HCT116 (cell line): ENCODE measurements around the gene ATP6V0B. TPM values are rescaled to one million over a fixed set of nuclear protein-coding genes. Genes with fewer than 3 reads are reported as not detected.

Source experiments
- ATAC-seq: fragments of 200-7000 bp; cut with Tn5 transposase; 2 replicates; pipeline ENCODE4 v1.9.1; 2020; ENCODE audit warnings: mild to moderate bottlenecking, moderate library complexity
- BruUV-seq: library from RNA; stranded (reverse); fragments of 400-500 nt; replicated peaks from 2 replicates; lab custom pipeline; 2021; lab: Mats Ljungman, UMichigan
- CTCF ChIA-PET: fragments of 300-600 bp; sonication (Branson Sonifier 250); formaldehyde crosslinking; loops from one replicate; lab custom pipeline; 2021; ENCODE audit warnings: antibody characterized with exemption; lab: Charles Lee
- POLR2A ChIA-PET: fragments of 300-600, 350-600 bp; sonication (Branson Sonifier 250); formaldehyde crosslinking; loops from one replicate; lab custom pipeline; 2021; ENCODE audit warnings: antibody characterized with exemption; lab: Charles Lee
- RAD21 ChIA-PET, 2 experiments: fragments of 300-600 bp; sonication (Branson Sonifier 250); formaldehyde crosslinking; loops; one replicate each; lab custom pipeline; 2023; ENCODE audit warnings: low total read pairs in 2 of 2; ENCODE audit not compliant: uncharacterized antibody in 2 of 2, unreplicated experiment in 2 of 2, low non-redundant PET in 1 of 2; lab: Charles Lee
- DNase-seq: peaks from one replicate; pipeline ENCODE4 v3.0.0-alpha.2; 2010; ENCODE audit warnings: low read depth, low spot score
- H2AFZ ChIP-seq: fragments of 200-600 bp; shearing (Covaris generic), sonication (generic); 2 replicates; pipeline ENCODE4 v1.6.1; 2017; ENCODE audit warnings: low read depth, mixed run types, mixed read lengths, antibody characterized with exemption, low read length; ENCODE audit not compliant: poor library complexity, severe bottlenecking
- H3K27ac ChIP-seq: 2 replicates; pipeline ENCODE4 v1.5.1; 2012; ENCODE audit warnings: low read depth, low read length
- H3K27me3 ChIP-seq: fragments of 200-600 bp; sonication (generic); 2 replicates; pipeline ENCODE4 v1.6.1; 2016; ENCODE audit warnings: mixed run types, low read length, mixed read lengths; ENCODE audit not compliant: insufficient read depth
- H3K36me3 ChIP-seq, 2 experiments: fragments of 200-500 bp in 1 of 2; fragments of 200-600 bp in 1 of 2; sonication (Bioruptor generic) in 1 of 2; sonication (generic) in 1 of 2; 2 replicates each; pipeline versions ENCODE4 v1.5.1 to v1.6.1; 2014 to 2016; ENCODE audit warnings: low read length in 2 of 2, inconsistent platforms in 1 of 2, mixed read lengths in 1 of 2, mixed run types in 1 of 2; ENCODE audit not compliant: insufficient read depth in 2 of 2, control insufficient read depth in 1 of 2
- H3K4me1 ChIP-seq, 2 experiments: fragments of 200-600 bp in 1 of 2; sonication (generic) in 1 of 2; 2 replicates each; pipeline versions ENCODE4 v1.5.1 to v1.6.1; 2012 to 2017; ENCODE audit warnings: low read length in 2 of 2, inconsistent platforms in 1 of 2, mild to moderate bottlenecking in 1 of 2, mixed read lengths in 1 of 2, mixed run types in 1 of 2, moderate library complexity in 1 of 2; ENCODE audit not compliant: insufficient read depth in 2 of 2, control insufficient read depth in 1 of 2
- H3K4me2 ChIP-seq: fragments of 200-600 bp; sonication (generic); 2 replicates; pipeline ENCODE4 v1.6.1; 2017; ENCODE audit warnings: mixed run types, low read length, mixed read lengths
- H3K4me3 ChIP-seq, 2 experiments: fragments of 200-600 bp in 1 of 2; sonication (generic) in 1 of 2; replicated peaks in 1 of 2; 2 replicates each; pipeline ENCODE4 v1.5.1; 2011 to 2016; ENCODE audit warnings: low read length in 2 of 2, control low read depth in 1 of 2, low read depth in 1 of 2, mild to moderate bottlenecking in 1 of 2, mixed read lengths in 1 of 2, mixed run types in 1 of 2
- H3K79me2 ChIP-seq: fragments of 200-600 bp; sonication (generic); 2 replicates; pipeline ENCODE4 v1.6.1; 2017; ENCODE audit warnings: mild to moderate bottlenecking, mixed run types, low read length, moderate library complexity, mixed read lengths; ENCODE audit not compliant: insufficient read depth
- H3K9ac ChIP-seq: fragments of 200-600 bp; sonication (generic); 2 replicates; pipeline ENCODE4 v1.6.1; 2016; ENCODE audit warnings: low read length, mixed read lengths
- H3K9me2 ChIP-seq: fragments of 200-600 bp; sonication (generic), shearing (Covaris generic); 2 replicates; pipeline ENCODE4 v1.6.1; 2017; ENCODE audit warnings: mixed run types, mild to moderate bottlenecking, moderate library complexity; ENCODE audit not compliant: insufficient read depth
- H3K9me3 ChIP-seq, 2 experiments: fragments of 200-500 bp in 1 of 2; fragments of 200-600 bp in 1 of 2; sonication (Bioruptor generic) in 1 of 2; sonication (generic) in 1 of 2; 2 replicates each; pipeline ENCODE4 v1.6.1; 2014 to 2017; ENCODE audit warnings: low read length in 2 of 2, mixed read lengths in 2 of 2, inconsistent platforms in 1 of 2, low read depth in 1 of 2, mild to moderate bottlenecking in 1 of 2, mixed run types in 1 of 2, moderate library complexity in 1 of 2; ENCODE audit not compliant: control insufficient read depth in 1 of 2, insufficient read depth in 1 of 2
- H4K20me1 ChIP-seq: fragments of 200-600 bp; sonication (generic), shearing (Covaris generic); 2 replicates; pipeline ENCODE4 v1.6.1; 2017; ENCODE audit warnings: mixed run types, mild to moderate bottlenecking, moderate library complexity; ENCODE audit not compliant: insufficient read depth
- CBX3 ChIP-seq: IDR thresholded peaks from 2 replicates; pipeline ENCODE4 v1.6.1; 2012; ENCODE audit warnings: low read depth
- CTCF ChIP-seq, 3 experiments: fragments of 200-600 bp in 1 of 3; sonication (generic) in 1 of 3; IDR thresholded peaks in 2 of 3; conservative IDR thresholded peaks in 1 of 3; 2 replicates each; pipeline ENCODE4 v1.5.1; 2012 to 2017; ENCODE audit warnings: low read depth in 2 of 3, low read length in 2 of 3, antibody characterized with exemption in 1 of 3, borderline replicate concordance in 1 of 3, control low read depth in 1 of 3, mild to moderate bottlenecking in 1 of 3, mixed read lengths in 1 of 3, mixed run types in 1 of 3, moderate library complexity in 1 of 3; ENCODE audit not compliant: insufficient read depth in 1 of 3
- ELF1 ChIP-seq: IDR thresholded peaks from 2 replicates; pipeline ENCODE4 v1.6.1; 2012; ENCODE audit warnings: low read depth, borderline replicate concordance
- EZH2 ChIP-seq: fragments of 200-600 bp; sonication (generic); IDR thresholded peaks from 2 replicates; pipeline ENCODE4 v1.6.1; 2017; ENCODE audit warnings: antibody characterized with exemption, mixed run types
- EZH2phosphoT487 ChIP-seq: fragments of 200-600 bp; IDR thresholded peaks from 2 replicates; pipeline ENCODE4 v1.6.1; 2018; ENCODE audit warnings: antibody characterized with exemption, borderline replicate concordance
- FOSL1 ChIP-seq: IDR thresholded peaks from 2 replicates; pipeline ENCODE4 v1.6.1; 2012; ENCODE audit warnings: low read depth
- JUND ChIP-seq: IDR thresholded peaks from 2 replicates; pipeline ENCODE4 v1.6.1; 2012
- MAX ChIP-seq: IDR thresholded peaks from 2 replicates; pipeline ENCODE4 v1.6.1; 2012
- POLR2A ChIP-seq: IDR thresholded peaks from 2 replicates; pipeline ENCODE4 v1.7.0; 2011; ENCODE audit warnings: borderline replicate concordance; ENCODE audit not compliant: insufficient read depth, insufficient read length; ENCODE audit errors: extremely low read depth
- RAD21 ChIP-seq: IDR thresholded peaks from 2 replicates; pipeline ENCODE4 v1.6.1; 2012; ENCODE audit warnings: low read depth, mild to moderate bottlenecking
- SIN3A ChIP-seq: IDR thresholded peaks from 2 replicates; pipeline ENCODE4 v1.6.1; 2012; ENCODE audit warnings: low read depth
- SP1 ChIP-seq: IDR thresholded peaks from 2 replicates; pipeline ENCODE4 v1.6.1; 2012; ENCODE audit warnings: low read depth
- SRF ChIP-seq: IDR thresholded peaks from 2 replicates; pipeline ENCODE4 v1.6.1; 2012; ENCODE audit warnings: low read depth
- TCF7L2 ChIP-seq: IDR thresholded peaks from 2 replicates; pipeline ENCODE4 v1.7.0; 2011; ENCODE audit warnings: borderline replicate concordance, inconsistent platforms; ENCODE audit not compliant: insufficient read depth, insufficient read length; ENCODE audit errors: extremely low read depth
- ZNF274 ChIP-seq: fragments of 200-500 bp; sonication (Bioruptor generic); IDR thresholded peaks from 2 replicates; pipeline ENCODE4 v1.6.1; 2014; ENCODE audit warnings: mild to moderate bottlenecking, low read depth, low read length, inconsistent platforms
- intact Hi-C: fragments of 100-400 bp; cut with micrococcal nuclease; formaldehyde crosslinking; loops from 2 replicates; pipeline ENCODE4 v1.10.0; 2022
- total RNA-seq: library from RNA; stranded (reverse); gene quantifications from one replicate; pipeline ENCODE4 v1.2.1, GENCODE V29; 2021; ENCODE audit not compliant: unreplicated experiment

Gene ATP6V0B
- total RNA-seq, 1 experiment from 2014 or later = 122 TPM

GRCh38 chr1:43976890-43977289, 2.1 kb downstream of the ATP6V0B start:
- DNase-seq (no peak), ATAC-seq (no peak)
- peaks cover 13 to 48% of the 10 kb centered on the region in 2 experiments; a peak in 3 of 4 replicates for H3K36me3 ChIP-seq
- H3K4me2 ChIP-seq = no peak overlapping the region
- H3K27me3 ChIP-seq = no peaks in the 10 kb centered on the region
- H4K20me1 ChIP-seq = no peaks in the 10 kb centered on the region
- no peaks in the 10 kb centered on the region for H3K9me2 ChIP-seq
- no peak overlapping the region for H2AFZ ChIP-seq
- H3K79me2 ChIP-seq = peaks cover 66% of the 10 kb centered on the region
- CTCF ChIA-PET = no interaction called here
- no peak for TF ChIP-seq SIN3A
- TF ChIP-seq RAD21 = no peak
- TF ChIP-seq ELF1 = no peak
- no peak overlapping the region for H3K27ac ChIP-seq
- RAD21 ChIA-PET = no interaction called here
- intact Hi-C loops = no loop called here
- H3K4me3 ChIP-seq = no peak overlapping the region
- POLR2A ChIA-PET = no interaction called here
- BruUV-seq = no TSS peak
- H3K9ac ChIP-seq = no peak overlapping the region
- no peaks in the 10 kb centered on the region for H3K9me3 ChIP-seq
- H3K4me1 ChIP-seq = peaks cover 21 to 61% of the 10 kb centered on the region in 2 experiments

GRCh38 chr1:43977376-43978263, 2.9 kb downstream of the ATP6V0B start:
- Histone ChIP-seq H3K9me3 (no peaks in the 10 kb centered on the region), H3K27me3 (no peaks in the 10 kb centered on the region), H3K27ac (peak overlapping the region; percentile 81), H3K9ac (peak overlapping the region; percentile 77), H3K79me2 (peaks cover 73% of the 10 kb centered on the region), H4K20me1 (no peaks in the 10 kb centered on the region), H3K4me1 (peaks cover 21 to 61% of the 10 kb centered on the region in 2 experiments), H2AFZ (no peak overlapping the region), H3K9me2 (no peaks in the 10 kb centered on the region), H3K4me2 (peak overlapping the region; percentile 87), H3K4me3 (peak overlapping the region in 1 of 2 experiments; percentile 73; a peak in 2 of 4 replicates), H3K36me3 (peaks cover 10 to 44% of the 10 kb centered on the region in 2 experiments; a peak in 3 of 4 replicates)
- ChIA-PET CTCF (interaction anchor here (1.3 kb wide), 1 partner anchor 71 kb away, joined by 3 read pairs; no protein-coding TSS in a partner anchor), POLR2A (interaction anchor here (0.6 kb wide), 1 partner anchor 330 kb away, joined by 3 read pairs; no protein-coding TSS in a partner anchor), RAD21 (no interaction called here)
- ATAC-seq (no peak), DNase-seq (no peak)
- intact Hi-C loops = no loop called here
- TF ChIP-seq FOSL1 (no peak), EZH2 (no peak), ZNF274 (no peak), CBX3 (no peak), POLR2A (no peak), RAD21 (no peak), SRF (no peak), MAX (no peak), CTCF (IDR thresholded peaks at IDR 0.05 in 2 of 3, conservative IDR thresholded peaks at IDR 0.05 in 1 of 3; ENCODE audit: borderline replicate concordance in 1 of 3, insufficient read depth in 1 of 3, low read depth in 2 of 3, low read length in 2 of 3) (no peak), JUND (no peak), SP1 (no peak), EZH2phosphoT487 (no peak), TCF7L2 (no peak)
- no TSS peak for BruUV-seq
